Activated naive CD8-positive, alpha-beta T cell treated with anti-CD3 and anti-CD28 coated beads for 36 hours (primary cell): ENCODE results near the gene MIGA2. TPM values are rescaled to one million over a fixed set of nuclear protein-coding genes. Genes with fewer than 3 reads are reported as not detected.

ENCODE experiments used
- DNase-seq: peaks from one replicate; pipeline ENCODE4 v3.0.0; 2021
- H3K27ac Mint-ChIP-seq: one replicate; pipeline ENCODE4 v1.8.0; 2022; ENCODE audit warnings: mild to moderate bottlenecking, moderate library complexity, mixed read lengths
- H3K27me3 Mint-ChIP-seq: one replicate; pipeline ENCODE4 v1.8.0; 2022; ENCODE audit warnings: mild to moderate bottlenecking, mixed read lengths
- H3K36me3 Mint-ChIP-seq: one replicate; pipeline ENCODE4 v1.8.0; 2021; ENCODE audit warnings: mild to moderate bottlenecking, mixed read lengths
- H3K4me1 Mint-ChIP-seq: one replicate; pipeline ENCODE4 v1.8.0; 2021; ENCODE audit warnings: mixed read lengths
- H3K4me3 Mint-ChIP-seq: one replicate; pipeline ENCODE4 v1.8.0; 2022; ENCODE audit warnings: mild to moderate bottlenecking, moderate library complexity, mixed read lengths
- H3K9me3 Mint-ChIP-seq: one replicate; pipeline ENCODE4 v1.8.0; 2022; ENCODE audit warnings: mixed read lengths
- total RNA-seq, 2 experiments: library from RNA; stranded (reverse); gene quantifications; one replicate each; pipeline ENCODE4 v1.2.3, GENCODE V29; 2021

The MIGA2 gene
- total RNA-seq, 2 experiments from 2014 or later: 26.2 to 29.0 TPM

- Mint-ChIP-seq H3K27me3 (no peaks in the 10 kb centered on the region), H3K36me3 (peaks cover 3% of the 10 kb centered on the region), H3K27ac (no peak overlapping the region), H3K4me1 (peaks cover 18% of the 10 kb centered on the region), H3K4me3 (peak overlapping the region; percentile 98), H3K9me3 (no peaks in the 10 kb centered on the region)
- no peak for DNase-seq
These were observed 1.9 kb downstream of the MIGA2 start for GRCh38 chr9:129038109-129038852.

- Mint-ChIP-seq H3K4me3 (no peak overlapping the region), H3K4me1 (peaks cover 18% of the 10 kb centered on the region), H3K9me3 (no peaks in the 10 kb centered on the region), H3K36me3 (peaks cover 3% of the 10 kb centered on the region), H3K27me3 (no peaks in the 10 kb centered on the region), H3K27ac (no peak overlapping the region)
- DNase-seq: no peak
These were observed 3.8 kb downstream of the MIGA2 start for GRCh38 chr9:129040113-129040643.

- Mint-ChIP-seq H3K9me3 (no peaks in the 10 kb centered on the region), H3K36me3 (peaks cover 5% of the 10 kb centered on the region), H3K27ac (no peak overlapping the region), H3K4me1 (peaks cover 13% of the 10 kb centered on the region), H3K4me3 (no peak overlapping the region), H3K27me3 (no peaks in the 10 kb centered on the region)
- DNase-seq: no peak
These were observed 5.6 kb downstream of the MIGA2 start for GRCh38 chr9:129042016-129042415.

- Mint-ChIP-seq H3K4me3 (no peak overlapping the region), H3K4me1 (no peaks in the 10 kb centered on the region), H3K27ac (no peak overlapping the region), H3K36me3 (peaks cover 2% of the 10 kb centered on the region), H3K9me3 (no peaks in the 10 kb centered on the region), H3K27me3 (no peaks in the 10 kb centered on the region)
- DNase-seq: no peak
These were observed 16.2 kb downstream of the MIGA2 start for GRCh38 chr9:129052592-129052991.

- DNase-seq: no peak
- H3K27ac Mint-ChIP-seq: no peak overlapping the region
- no peaks in the 10 kb centered on the region for H3K4me1 Mint-ChIP-seq
- H3K4me3 Mint-ChIP-seq: no peak overlapping the region
- no peaks in the 10 kb centered on the region for H3K27me3 Mint-ChIP-seq
- H3K9me3 Mint-ChIP-seq: no peaks in the 10 kb centered on the region
- peaks cover 2% of the 10 kb centered on the region for H3K36me3 Mint-ChIP-seq
These were observed 16.6 kb downstream of the MIGA2 start for GRCh38 chr9:129053020-129053419.

- H3K27ac Mint-ChIP-seq: no peak overlapping the region
These were observed 17.9 kb downstream of the MIGA2 start for GRCh38 chr9:129054163-129054851.

GRCh38 chr9:129058965-129059795, 22.8 kb downstream of the MIGA2 start:
- Mint-ChIP-seq H3K9me3 (no peaks in the 10 kb centered on the region), H3K27me3 (no peaks in the 10 kb centered on the region), H3K4me1 (no peaks in the 10 kb centered on the region), H3K4me3 (no peak overlapping the region), H3K27ac (no peak overlapping the region), H3K36me3 (peaks cover 2% of the 10 kb centered on the region)
- no peak for DNase-seq

More at GRCh38 chr9:129054163-129054851, 17.9 kb downstream of the MIGA2 start:
- no peak for DNase-seq
- Mint-ChIP-seq H3K4me3 (no peak overlapping the region), H3K9me3 (no peaks in the 10 kb centered on the region), H3K36me3 (peaks cover 2% of the 10 kb centered on the region), H3K27me3 (no peaks in the 10 kb centered on the region), H3K4me1 (no peaks in the 10 kb centered on the region)

- H3K36me3 Mint-ChIP-seq: no peaks in the 10 kb centered on the region
- H3K4me3 Mint-ChIP-seq: no peak overlapping the region
- no peaks in the 10 kb centered on the region for H3K27me3 Mint-ChIP-seq
- H3K9me3 Mint-ChIP-seq: no peaks in the 10 kb centered on the region
- no peak overlapping the region for H3K27ac Mint-ChIP-seq
- no peak for DNase-seq
- H3K4me1 Mint-ChIP-seq: no peaks in the 10 kb centered on the region
These were observed 23.7 kb downstream of the MIGA2 start for GRCh38 chr9:129059796-129060785.

GRCh38 chr9:129060991-129061390, 24.6 kb downstream of the MIGA2 start:
- Mint-ChIP-seq H3K4me1 (no peaks in the 10 kb centered on the region), H3K36me3 (peaks cover 5% of the 10 kb centered on the region), H3K4me3 (no peak overlapping the region), H3K27me3 (no peaks in the 10 kb centered on the region), H3K27ac (no peak overlapping the region), H3K9me3 (no peaks in the 10 kb centered on the region)
- DNase-seq: no peak

GRCh38 chr9:129063061-129063460, 26.6 kb downstream of the MIGA2 start:
- no peak overlapping the region for H3K4me3 Mint-ChIP-seq
- no peak for DNase-seq
- H3K9me3 Mint-ChIP-seq: no peaks in the 10 kb centered on the region
- H3K4me1 Mint-ChIP-seq: peaks cover under 1% of the 10 kb centered on the region
- H3K27ac Mint-ChIP-seq: no peak overlapping the region
- H3K27me3 Mint-ChIP-seq: no peaks in the 10 kb centered on the region
- H3K36me3 Mint-ChIP-seq: peaks cover 10% of the 10 kb centered on the region

- H3K4me1 Mint-ChIP-seq: peaks cover 12% of the 10 kb centered on the region
- H3K27me3 Mint-ChIP-seq: no peaks in the 10 kb centered on the region
- H3K4me3 Mint-ChIP-seq: no peak overlapping the region
- no peak overlapping the region for H3K27ac Mint-ChIP-seq
- H3K36me3 Mint-ChIP-seq: peaks cover 19% of the 10 kb centered on the region
- H3K9me3 Mint-ChIP-seq: no peaks in the 10 kb centered on the region
- no peak for DNase-seq
These were observed 28.1 kb downstream of the MIGA2 start for GRCh38 chr9:129064499-129064908.

GRCh38 chr9:129068110-129068509, 31.7 kb downstream of the MIGA2 start:
- no peaks in the 10 kb centered on the region for H3K27me3 Mint-ChIP-seq
- H3K4me1 Mint-ChIP-seq: peaks cover 30% of the 10 kb centered on the region
- peak overlapping the region; percentile 90 for H3K27ac Mint-ChIP-seq

GRCh38 chr9:129068990-129069861, 32.8 kb downstream of the MIGA2 start:
- peak overlapping the region; percentile 79 for H3K4me3 Mint-ChIP-seq
- H3K27me3 Mint-ChIP-seq: no peaks in the 10 kb centered on the region
- no peaks in the 10 kb centered on the region for H3K9me3 Mint-ChIP-seq
- H3K4me1 Mint-ChIP-seq: peaks cover 34% of the 10 kb centered on the region
- DNase-seq: peak; percentile 81
- H3K36me3 Mint-ChIP-seq: peaks cover 21% of the 10 kb centered on the region
- H3K27ac Mint-ChIP-seq: peak overlapping the region; percentile 90

More at GRCh38 chr9:129068110-129068509, 31.7 kb downstream of the MIGA2 start:
- Mint-ChIP-seq H3K4me3 (peak overlapping the region; percentile 79), H3K9me3 (no peaks in the 10 kb centered on the region), H3K36me3 (peaks cover 21% of the 10 kb centered on the region)
- no peak for DNase-seq
